CD14-positive monocyte (primary cell): Measurements from ENCODE around the gene G3BP2. TPM values are rescaled to one million over a fixed set of nuclear protein-coding genes. Genes with fewer than 3 reads are reported as not detected.

Source experiments
- DNase-seq, 3 donors: peaks; one replicate each; pipeline ENCODE4 v3.0.0-alpha.2; 2011 to 2022
- H2AFZ ChIP-seq: 2 replicates; pipeline ENCODE4 v1.6.0; 2012; ENCODE audit warnings: mild to moderate bottlenecking, low read depth, low read length, inconsistent platforms; ENCODE audit not compliant: insufficient read depth, poor library complexity, severe bottlenecking
- H3K27ac ChIP-seq, 2 donors: 1 replicate in 1 of 2; 2 replicates in 1 of 2; pipeline ENCODE4 v1.5.1; 2012 to 2013; ENCODE audit warnings: low read length in 2 of 2, control low read depth in 1 of 2, inconsistent platforms in 1 of 2, low read depth in 1 of 2, mild to moderate bottlenecking in 1 of 2
- H3K27me3 ChIP-seq, 2 donors: one replicate each; pipeline versions ENCODE4 v1.6.0 to v1.6.1; 2011 to 2013; ENCODE audit warnings: low read length in 2 of 2; ENCODE audit not compliant: control insufficient read depth in 2 of 2, insufficient read depth in 2 of 2
- H3K36me3 ChIP-seq, 2 donors: replicated peaks in 1 of 2; 1 replicate in 1 of 2; 2 replicates in 1 of 2; pipeline versions ENCODE4 v1.5.1 to v1.6.1; 2012 to 2013; ENCODE audit warnings: low read length in 2 of 2, control low read depth in 1 of 2, inconsistent platforms in 1 of 2, mild to moderate bottlenecking in 1 of 2; ENCODE audit not compliant: insufficient read depth in 2 of 2, control insufficient read depth in 1 of 2
- H3K4me1 ChIP-seq, 2 donors: 1 replicate in 1 of 2; 2 replicates in 1 of 2; pipeline versions ENCODE4 v1.5.1 to v1.6.1; 2012 to 2013; ENCODE audit warnings: low read length in 2 of 2, control low read depth in 1 of 2, inconsistent platforms in 1 of 2, mild to moderate bottlenecking in 1 of 2, moderate library complexity in 1 of 2; ENCODE audit not compliant: insufficient read depth in 2 of 2, control insufficient read depth in 1 of 2
- H3K4me2 ChIP-seq: replicated peaks from 2 replicates; pipeline ENCODE3; 2012; ENCODE audit warnings: low read length, moderate library complexity, mild to moderate bottlenecking; ENCODE audit not compliant: poor library complexity, severe bottlenecking; ENCODE audit errors: extremely low read depth
- H3K4me3 ChIP-seq, 3 experiments: fragments of 200-600 bp in 1 of 3; sonication (generic) in 1 of 3; replicated peaks in 1 of 3; 1 replicate in 2 of 3; 2 replicates in 1 of 3; pipeline ENCODE4 v1.5.1; 2011 to 2013; ENCODE audit warnings: low read length in 3 of 3, mild to moderate bottlenecking in 3 of 3, control low read depth in 2 of 3, low read depth in 2 of 3, inconsistent platforms in 1 of 3, moderate library complexity in 1 of 3
- H3K79me2 ChIP-seq: 2 replicates; pipeline ENCODE4 v1.6.0; 2012; ENCODE audit warnings: mild to moderate bottlenecking, control low read depth, inconsistent platforms, low read length, moderate library complexity; ENCODE audit not compliant: insufficient read depth
- H3K9ac ChIP-seq: 2 replicates; pipeline ENCODE4 v1.6.0; 2017; ENCODE audit warnings: low read length, mild to moderate bottlenecking; ENCODE audit not compliant: insufficient read depth, poor library complexity, severe bottlenecking
- H3K9me3 ChIP-seq, 2 donors: replicated peaks in 1 of 2; 1 replicate in 1 of 2; 2 replicates in 1 of 2; pipeline versions ENCODE4 v1.5.1 to v1.6.1; 2012 to 2013; ENCODE audit warnings: low read length in 2 of 2, control low read depth in 1 of 2; ENCODE audit not compliant: control insufficient read depth in 1 of 2, insufficient read depth in 1 of 2
- H4K20me1 ChIP-seq: 2 replicates; pipeline ENCODE4 v1.6.0; 2012; ENCODE audit warnings: mild to moderate bottlenecking, low read length, control low read depth, moderate library complexity; ENCODE audit not compliant: insufficient read depth
- H3K27ac Mint-ChIP-seq, 7 donors: one replicate each; pipeline ENCODE4 v1.8.0; 2020; ENCODE audit warnings: mild to moderate bottlenecking in 7 of 7, mixed read lengths in 7 of 7, moderate library complexity in 6 of 7, inconsistent platforms in 2 of 7
- H3K27me3 Mint-ChIP-seq, 3 donors: one replicate each; pipeline ENCODE4 v1.8.0; 2021 to 2022; ENCODE audit warnings: low read depth in 3 of 3, mild to moderate bottlenecking in 3 of 3, mixed read lengths in 3 of 3, moderate library complexity in 3 of 3, inconsistent platforms in 1 of 3
- H3K36me3 Mint-ChIP-seq, 2 donors: one replicate each; pipeline ENCODE4 v1.8.0; 2020; ENCODE audit warnings: mixed read lengths in 2 of 2, inconsistent platforms in 1 of 2, mild to moderate bottlenecking in 1 of 2
- H3K4me1 Mint-ChIP-seq: one replicate; pipeline ENCODE4 v1.8.0; 2020; ENCODE audit warnings: mild to moderate bottlenecking, mixed read lengths
- H3K4me3 Mint-ChIP-seq, 2 donors: one replicate each; pipeline ENCODE4 v1.8.0; 2020; ENCODE audit warnings: mild to moderate bottlenecking in 2 of 2, mixed read lengths in 2 of 2, moderate library complexity in 1 of 2
- H3K9me3 Mint-ChIP-seq, 7 donors: one replicate each; pipeline ENCODE4 v1.8.0; 2020 to 2022; ENCODE audit warnings: mixed read lengths in 7 of 7, mild to moderate bottlenecking in 6 of 7, moderate library complexity in 6 of 7, inconsistent platforms in 2 of 7
- CTCF ChIP-seq: fragments of 200-600 bp; IDR thresholded peaks from one replicate; pipeline ENCODE4 v1.8.0; 2022; ENCODE audit warnings: antibody characterized with exemption, mild to moderate bottlenecking
- WGBS: methylation state at CpG from one replicate; pipeline ENCODE4 v1.1.5; 2013; ENCODE audit warnings: missing lambda C conversion rate; ENCODE audit not compliant: insufficient coverage; 5-methylcytosine and 5-hydroxymethylcytosine counted together
- intact Hi-C, 2 donors: fragments of 100-400 bp; cut with micrococcal nuclease; formaldehyde crosslinking; loops; one replicate each; pipeline versions ENCODE4 v1.15.0 to v1.15.1; 2023
- polyA plus RNA-seq, 3 donors: library from polyadenylated mRNA; depleted of rRNA in 1 of 3; unstranded in 2 of 3; stranded (reverse) in 1 of 3; fragments of 300-500 nt in 2 of 3; fragments of >200 nt in 1 of 3; fragmentation: Illumina TruSeq in 2 of 3; gene quantifications; 1 replicate in 2 of 3; 2 replicates in 1 of 3; pipeline ENCODE4 v1.2.3, GENCODE V29; 2012 to 2021

Gene G3BP2
- polyA plus RNA-seq, 3 donors = 32.5 to 92.3 (median 74.2) TPM

GRCh38 chr4:75662626-75663025, 10.6 kb downstream of the G3BP2 start:
- H3K9me3 Mint-ChIP-seq = no peaks in the 10 kb centered on the region
- Histone ChIP-seq H3K9me3 (no peaks in the 10 kb centered on the region), H4K20me1 (peaks cover 90% of the 10 kb centered on the region), H3K4me3 (no peak overlapping the region), H3K27me3 (no peaks in the 10 kb centered on the region), H3K9ac (no peak overlapping the region), H3K79me2 (peaks cover 97% of the 10 kb centered on the region), H3K27ac (peak overlapping the region in 1 of 2 donors; percentile 1), H3K36me3 (peaks cover 38 to 45% of the 10 kb centered on the region in 2 donors), H3K4me1 (no peaks in the 10 kb centered on the region), H2AFZ (no peak overlapping the region), H3K4me2 (no peak overlapping the region)
- H3K27ac Mint-ChIP-seq = peak overlapping the region in 2 of 7 donors; percentile 4 to 19
- peaks cover 32 to 43% of the 10 kb centered on the region in 2 donors for H3K36me3 Mint-ChIP-seq
- no peak for TF ChIP-seq CTCF
- H3K4me1 Mint-ChIP-seq = peaks cover 19% of the 10 kb centered on the region
- DNase-seq = no peak
- H3K4me3 Mint-ChIP-seq = no peak overlapping the region
- intact Hi-C loops = no loop called here
- 100% methylated on average over 1 of the region's 2 CpGs for WGBS
- H3K27me3 Mint-ChIP-seq = no peaks in the 10 kb centered on the region

- no peak for DNase-seq
- no peak overlapping the region for H3K4me3 ChIP-seq
- no peak overlapping the region for H2AFZ ChIP-seq
- no peaks in the 10 kb centered on the region for H3K27me3 ChIP-seq
- TF ChIP-seq CTCF = no peak
- no peaks in the 10 kb centered on the region for H3K4me1 ChIP-seq
- Mint-ChIP-seq H3K27ac (no peak overlapping the region), H3K27me3 (no peaks in the 10 kb centered on the region), H3K4me3 (no peak overlapping the region), H3K4me1 (peaks cover 4% of the 10 kb centered on the region), H3K36me3 (peaks cover 49 to 58% of the 10 kb centered on the region in 2 donors), H3K9me3 (no peaks in the 10 kb centered on the region)
- no CpG with 5 or more reads among the region's 2 CpGs for WGBS
- peaks cover 83% of the 10 kb centered on the region for H3K79me2 ChIP-seq
- H3K27ac ChIP-seq = no peak overlapping the region
- H3K9me3 ChIP-seq = no peaks in the 10 kb centered on the region
- peaks cover 74% of the 10 kb centered on the region for H4K20me1 ChIP-seq
- no peak overlapping the region for H3K9ac ChIP-seq
- peaks cover 54 to 66% of the 10 kb centered on the region in 2 donors for H3K36me3 ChIP-seq
- no peak overlapping the region for H3K4me2 ChIP-seq
- intact Hi-C loops = no loop called here
These were observed 12.7 kb downstream of the G3BP2 start for GRCh38 chr4:75660491-75660890.
